HT-29 (cell line): ENCODE measurements around the gene FURIN. TPM values are rescaled to one million over a fixed set of nuclear protein-coding genes. Genes with fewer than 3 reads are reported as not detected.
"Not testable (repeated sequence)": the region's sequence is repeated elsewhere in the genome, so short reads cannot be mapped to it uniquely, and the experiment has no call there.

Source experiments
- DNase-seq: peaks from one replicate; pipeline ENCODE4 v3.0.0-alpha.2; 2015; ENCODE audit warnings: low spot score
- total RNA-seq: library from RNA; depleted of rRNA; stranded (reverse); fragments of >200 nt; shearing (Covaris generic); gene quantifications from 2 replicates; pipeline ENCODE4 v1.2.3, GENCODE V29; 2014

FURIN gene
- total RNA-seq, 1 experiment from 2014 or later: 63.4 TPM

GRCh38 chr15:90840954-90841353, 27.4 kb upstream of the FURIN start:
- no peak for DNase-seq

- no peak for DNase-seq
Measured at GRCh38 chr15:90844696-90845095, 23.7 kb upstream of the FURIN start.

- DNase-seq: no peak
Measured at GRCh38 chr15:90845201-90845949, 23.0 kb upstream of the FURIN start.

GRCh38 chr15:90849424-90849823, 19.0 kb upstream of the FURIN start:
- not testable (repeated sequence) for DNase-seq

GRCh38 chr15:90851114-90851513, 17.3 kb upstream of the FURIN start:
- DNase-seq: no peak

- DNase-seq: no peak
Measured at GRCh38 chr15:90851940-90852339, 16.4 kb upstream of the FURIN start.

- no peak for DNase-seq
Measured at GRCh38 chr15:90855139-90855538, 13.2 kb upstream of the FURIN start.

- DNase-seq: peak; percentile 89
Measured at GRCh38 chr15:90857337-90857736, 11.1 kb upstream of the FURIN start.

GRCh38 chr15:90857883-90858443, 10.4 kb upstream of the FURIN start:
- no peak for DNase-seq

- DNase-seq: peak; percentile 37
Measured at GRCh38 chr15:90859234-90860131, 8.9 kb upstream of the FURIN start.

- DNase-seq: peak; percentile 82
Measured at GRCh38 chr15:90860450-90860849, 7.9 kb upstream of the FURIN start.

- DNase-seq: peak; percentile 93
Measured at GRCh38 chr15:90860942-90861675, 7.3 kb upstream of the FURIN start.

- no peak for DNase-seq
Measured at GRCh38 chr15:90862487-90862886, 5.9 kb upstream of the FURIN start.

- no peak for DNase-seq
Measured at GRCh38 chr15:90862964-90863778, 5.2 kb upstream of the FURIN start.

GRCh38 chr15:90863987-90864386, 4.4 kb upstream of the FURIN start:
- DNase-seq: no peak

- no peak for DNase-seq
Measured at GRCh38 chr15:90864507-90864906, 3.9 kb upstream of the FURIN start.

- no peak for DNase-seq
Measured at GRCh38 chr15:90865702-90866101, 2.7 kb upstream of the FURIN start.

GRCh38 chr15:90866161-90866715, 2.1 kb upstream of the FURIN start:
- no peak for DNase-seq

GRCh38 chr15:90866800-90867199, 1.6 kb upstream of the FURIN start:
- no peak for DNase-seq

GRCh38 chr15:90869140-90869541, 753 bp downstream of the FURIN start:
- DNase-seq: no peak
